ENCODE data around the gene LYST.

DNA sequence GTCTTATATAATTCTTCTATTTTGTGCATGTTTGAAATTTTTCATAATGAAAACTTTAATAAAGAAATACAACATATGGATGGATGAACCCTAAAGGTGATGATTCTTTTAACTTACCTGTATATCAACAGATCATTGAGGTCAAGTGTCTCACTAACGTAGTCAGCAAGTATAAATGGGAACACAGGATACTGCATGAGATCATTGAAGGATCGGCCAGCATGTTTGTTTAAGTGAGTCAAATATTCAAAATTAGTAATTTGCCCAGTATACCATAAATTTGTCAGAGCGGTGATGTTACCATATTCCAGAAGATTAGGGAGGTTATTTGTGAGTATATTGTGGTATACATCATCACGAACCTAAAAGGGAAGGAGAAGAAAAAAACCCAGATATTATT is 146.2 kb downstream of the LYST start:
- TF ChIP-seq, protein P1, sequence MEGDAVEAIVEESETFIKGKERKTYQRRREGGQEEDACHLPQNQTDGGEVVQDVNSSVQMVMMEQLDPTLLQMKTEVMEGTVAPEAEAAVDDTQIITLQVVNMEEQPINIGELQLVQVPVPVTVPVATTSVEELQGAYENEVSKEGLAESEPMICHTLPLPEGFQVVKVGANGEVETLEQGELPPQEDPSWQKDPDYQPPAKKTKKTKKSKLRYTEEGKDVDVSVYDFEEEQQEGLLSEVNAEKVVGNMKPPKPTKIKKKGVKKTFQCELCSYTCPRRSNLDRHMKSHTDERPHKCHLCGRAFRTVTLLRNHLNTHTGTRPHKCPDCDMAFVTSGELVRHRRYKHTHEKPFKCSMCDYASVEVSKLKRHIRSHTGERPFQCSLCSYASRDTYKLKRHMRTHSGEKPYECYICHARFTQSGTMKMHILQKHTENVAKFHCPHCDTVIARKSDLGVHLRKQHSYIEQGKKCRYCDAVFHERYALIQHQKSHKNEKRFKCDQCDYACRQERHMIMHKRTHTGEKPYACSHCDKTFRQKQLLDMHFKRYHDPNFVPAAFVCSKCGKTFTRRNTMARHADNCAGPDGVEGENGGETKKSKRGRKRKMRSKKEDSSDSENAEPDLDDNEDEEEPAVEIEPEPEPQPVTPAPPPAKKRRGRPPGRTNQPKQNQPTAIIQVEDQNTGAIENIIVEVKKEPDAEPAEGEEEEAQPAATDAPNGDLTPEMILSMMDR (IDR thresholded peaks at IDR 0.05; ENCODE audit: poor library complexity, severe bottlenecking) = no peak
- no peak for TF ChIP-seq SMC3 (conservative IDR thresholded peaks at IDR 0.05; ENCODE audit: poor library complexity)
- no peak for TF ChIP-seq POLR2AphosphoS5 (IDR thresholded peaks at IDR 0.05)
- TF ChIP-seq EP300 (conservative IDR thresholded peaks at IDR 0.05; ENCODE audit: poor library complexity, severe bottlenecking) = no peak
- TF ChIP-seq EZH2 (IDR thresholded peaks at IDR 0.05; ENCODE audit: borderline replicate concordance, insufficient read depth, low read length, poor library complexity, severe bottlenecking) = no peak
- TF ChIP-seq, protein P2, sequence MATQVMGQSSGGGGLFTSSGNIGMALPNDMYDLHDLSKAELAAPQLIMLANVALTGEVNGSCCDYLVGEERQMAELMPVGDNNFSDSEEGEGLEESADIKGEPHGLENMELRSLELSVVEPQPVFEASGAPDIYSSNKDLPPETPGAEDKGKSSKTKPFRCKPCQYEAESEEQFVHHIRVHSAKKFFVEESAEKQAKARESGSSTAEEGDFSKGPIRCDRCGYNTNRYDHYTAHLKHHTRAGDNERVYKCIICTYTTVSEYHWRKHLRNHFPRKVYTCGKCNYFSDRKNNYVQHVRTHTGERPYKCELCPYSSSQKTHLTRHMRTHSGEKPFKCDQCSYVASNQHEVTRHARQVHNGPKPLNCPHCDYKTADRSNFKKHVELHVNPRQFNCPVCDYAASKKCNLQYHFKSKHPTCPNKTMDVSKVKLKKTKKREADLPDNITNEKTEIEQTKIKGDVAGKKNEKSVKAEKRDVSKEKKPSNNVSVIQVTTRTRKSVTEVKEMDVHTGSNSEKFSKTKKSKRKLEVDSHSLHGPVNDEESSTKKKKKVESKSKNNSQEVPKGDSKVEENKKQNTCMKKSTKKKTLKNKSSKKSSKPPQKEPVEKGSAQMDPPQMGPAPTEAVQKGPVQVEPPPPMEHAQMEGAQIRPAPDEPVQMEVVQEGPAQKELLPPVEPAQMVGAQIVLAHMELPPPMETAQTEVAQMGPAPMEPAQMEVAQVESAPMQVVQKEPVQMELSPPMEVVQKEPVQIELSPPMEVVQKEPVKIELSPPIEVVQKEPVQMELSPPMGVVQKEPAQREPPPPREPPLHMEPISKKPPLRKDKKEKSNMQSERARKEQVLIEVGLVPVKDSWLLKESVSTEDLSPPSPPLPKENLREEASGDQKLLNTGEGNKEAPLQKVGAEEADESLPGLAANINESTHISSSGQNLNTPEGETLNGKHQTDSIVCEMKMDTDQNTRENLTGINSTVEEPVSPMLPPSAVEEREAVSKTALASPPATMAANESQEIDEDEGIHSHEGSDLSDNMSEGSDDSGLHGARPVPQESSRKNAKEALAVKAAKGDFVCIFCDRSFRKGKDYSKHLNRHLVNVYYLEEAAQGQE (IDR thresholded peaks at IDR 0.05; ENCODE audit: borderline replicate concordance) = no peak
- no peak for TF ChIP-seq RAD21 (conservative IDR thresholded peaks at IDR 0.05)
- no peak for TF ChIP-seq MXI1 (conservative IDR thresholded peaks at IDR 0.05; ENCODE audit: poor library complexity, severe bottlenecking)
- no peak for TF ChIP-seq TAF1 (IDR thresholded peaks at IDR 0.05; ENCODE audit: low read depth)

Measured in neural cell (in vitro differentiated cells).